SK-N-SH (cell line): ENCODE results near the gene PERM1.

Experiments
- CTCF ChIP-seq: fragments of 200-600 bp; sonication (generic); IDR thresholded peaks from 2 replicates; pipeline ENCODE4 v1.6.1; 2017; ENCODE audit warnings: antibody characterized with exemption, mild to moderate bottlenecking, moderate library complexity
- GABPA ChIP-seq: IDR thresholded peaks from 2 replicates; pipeline ENCODE4 v1.4.0; 2012; ENCODE audit warnings: low read depth, mild to moderate bottlenecking
- POLR2AphosphoS5 ChIP-seq: IDR thresholded peaks from 2 replicates; pipeline ENCODE4 v1.6.1; 2012; ENCODE audit warnings: low read depth, low read length
- RCOR1 ChIP-seq: fragments of 150-350 bp; IDR thresholded peaks from 2 replicates; pipeline ENCODE4 v1.6.1; 2017; ENCODE audit warnings: antibody characterized with exemption, low read length
- TEAD4 ChIP-seq: IDR thresholded peaks from 2 replicates; pipeline ENCODE4 v1.4.0; 2012; ENCODE audit warnings: mild to moderate bottlenecking, borderline replicate concordance; ENCODE audit not compliant: insufficient read depth
- YY1 ChIP-seq: IDR thresholded peaks from 2 replicates; pipeline ENCODE4 v1.4.0; 2012; ENCODE audit warnings: low read depth, mild to moderate bottlenecking

GRCh38 chr1:981491-981954 lies 370 bp downstream of the PERM1 start:
- TF ChIP-seq RCOR1 = no peak
- TF ChIP-seq CTCF = no peak
- no peak for TF ChIP-seq YY1
- TF ChIP-seq GABPA = no peak
- TF ChIP-seq POLR2AphosphoS5 = no peak
- TF ChIP-seq TEAD4 = no peak
